LHCN-M2 (cell line): ENCODE results near the gene PCBP4. TPM values are rescaled to one million over a fixed set of nuclear protein-coding genes. Genes with fewer than 3 reads are reported as not detected.

Source experiments
- DNase-seq: peaks from one replicate; pipeline ENCODE4 v3.0.0-alpha.2; 2012; ENCODE audit warnings: low read depth
- total RNA-seq: library from RNA; depleted of rRNA; stranded (reverse); fragments of >200 nt; gene quantifications from 2 replicates; pipeline ENCODE4 v1.2.3, GENCODE V29; 2014

Gene PCBP4
- total RNA-seq, 1 experiment from 2014 or later: 189 TPM

GRCh38 chr3:51974277-51974962 lies 7.2 kb upstream of the PCBP4 start:
- DNase-seq: no peak

GRCh38 chr3:51971350-51971749 lies 4.1 kb upstream of the PCBP4 start:
- DNase-seq: no peak

GRCh38 chr3:51970606-51971300 lies 3.5 kb upstream of the PCBP4 start:
- DNase-seq: no peak

GRCh38 chr3:51969841-51970240 lies 2.6 kb upstream of the PCBP4 start:
- DNase-seq: no peak

- DNase-seq: no peak
Observed at GRCh38 chr3:51968883-51969678, 1.8 kb upstream of the PCBP4 start.

- peak; percentile 26 for DNase-seq
Observed at GRCh38 chr3:51968170-51968775, 1.0 kb upstream of the PCBP4 start.

- DNase-seq: no peak
Observed at GRCh38 chr3:51966922-51967383, 301 bp downstream of the PCBP4 start.

GRCh38 chr3:51966486-51966885 lies 768 bp downstream of the PCBP4 start:
- DNase-seq: peak; percentile 21

- no peak for DNase-seq
Observed at GRCh38 chr3:51966016-51966415, 1.2 kb downstream of the PCBP4 start.

GRCh38 chr3:51964521-51964920 lies 2.7 kb downstream of the PCBP4 start:
- DNase-seq: peak; percentile 30

GRCh38 chr3:51963951-51964451 lies 3.3 kb downstream of the PCBP4 start:
- peak; percentile 94 for DNase-seq

GRCh38 chr3:51962854-51963530 lies 4.3 kb downstream of the PCBP4 start:
- no peak for DNase-seq

- DNase-seq: no peak
Observed at GRCh38 chr3:51961602-51962569, 5.4 kb downstream of the PCBP4 start.

GRCh38 chr3:51961011-51961410 lies 6.2 kb downstream of the PCBP4 start:
- no peak for DNase-seq

- DNase-seq: no peak
Observed at GRCh38 chr3:51960386-51960785, 6.9 kb downstream of the PCBP4 start.

GRCh38 chr3:51959651-51960050 lies 7.6 kb downstream of the PCBP4 start:
- DNase-seq: no peak

GRCh38 chr3:51958603-51959521 lies 8.4 kb downstream of the PCBP4 start:
- no peak for DNase-seq

- no peak for DNase-seq
Observed at GRCh38 chr3:51957520-51958205, 9.6 kb downstream of the PCBP4 start.
